Upper lobe of left lung (tissue), 6 donors: ENCODE data around the gene PSMB5. TPM values are rescaled to one million over a fixed set of nuclear protein-coding genes. Genes with fewer than 3 reads are reported as not detected.

ENCODE experiments used
- ATAC-seq, 2 donors: fragments of 200-7000 bp; cut with Tn5 transposase; one replicate each; pipeline ENCODE4 v1.9.1; 2022; ENCODE audit warnings: mild to moderate bottlenecking in 2 of 2, moderate library complexity in 2 of 2; ENCODE audit not compliant: low FRiP score in 2 of 2
- DNase-seq, 2 donors: peaks; one replicate each; pipeline ENCODE4 v3.0.0-alpha.2; 2019 to 2020
- H3K27ac ChIP-seq, 4 donors: fragments of 200-600 bp; sonication (generic); one replicate each; pipeline ENCODE4 v1.5.1; 2016 to 2019
- H3K27me3 ChIP-seq, 4 donors: fragments of 200-600 bp; sonication (generic); one replicate each; pipeline ENCODE4 v1.5.1; 2017 to 2019
- H3K36me3 ChIP-seq, 4 donors: fragments of 200-600 bp; sonication (generic); one replicate each; pipeline ENCODE4 v1.5.1; 2016 to 2019
- H3K4me1 ChIP-seq, 4 donors: fragments of 200-600 bp; sonication (generic); one replicate each; pipeline ENCODE4 v1.5.1; 2018 to 2019
- H3K4me3 ChIP-seq, 4 donors: fragments of 200-600 bp; sonication (generic); one replicate each; pipeline ENCODE4 v1.5.1; 2017 to 2019; ENCODE audit warnings: mild to moderate bottlenecking in 2 of 4, moderate library complexity in 1 of 4
- H3K9me3 ChIP-seq, 4 donors: fragments of 200-600 bp; sonication (generic); one replicate each; pipeline ENCODE4 v1.5.1; 2018 to 2019
- EP300 ChIP-seq, 4 donors: sonication (generic); formaldehyde crosslinking; IDR thresholded peaks; one replicate each; pipeline ENCODE4 v1.5.1; 2017; ENCODE audit warnings: antibody characterized with exemption in 4 of 4, control low read depth in 2 of 4
- POLR2A ChIP-seq, 4 donors: fragments of 450-650 bp; IDR thresholded peaks; one replicate each; pipeline ENCODE4 v1.5.1; 2016 to 2017; ENCODE audit warnings: antibody characterized with exemption in 4 of 4, mild to moderate bottlenecking in 2 of 4
- POLR2AphosphoS5 ChIP-seq, 2 donors: sonication (generic); formaldehyde crosslinking; IDR thresholded peaks; one replicate each; pipeline ENCODE4 v1.5.1; 2017; ENCODE audit warnings: antibody characterized with exemption in 2 of 2
- WGBS, 2 donors: methylation state at CpG; one replicate each; pipeline ENCODE4 v1.1.5; 2017 to 2018; 5-methylcytosine and 5-hydroxymethylcytosine counted together
- total RNA-seq, 6 donors: library from RNA; depleted of rRNA in 4 of 6; stranded (reverse); fragments of >200 nt in 4 of 6; gene quantifications; one replicate each; pipeline versions ENCODE4 v1.1.0 to v1.2.1, GENCODE V29; 2016 to 2021
- TF ChIP-seq, protein P1 (sequence below), 6 experiments: fragments of 450-650 bp in 4 of 6; fragments of 200-600 bp in 2 of 6; sonication (generic) in 2 of 6; IDR thresholded peaks; one replicate each; pipeline ENCODE4 v1.5.1; 2016 to 2019; ENCODE audit warnings: antibody characterized with exemption in 6 of 6
- donor health status: DM: no; HTN: no; CAD: no; lungs with moderate emphysema.
- donor health status: DM: no; HTN: yes; CAD: no; lungs with severe emphysema.

PSMB5 gene
- total RNA-seq, 6 donors from 2014 or later: 58.7 to 147 (median 86.1) TPM

DNA sequence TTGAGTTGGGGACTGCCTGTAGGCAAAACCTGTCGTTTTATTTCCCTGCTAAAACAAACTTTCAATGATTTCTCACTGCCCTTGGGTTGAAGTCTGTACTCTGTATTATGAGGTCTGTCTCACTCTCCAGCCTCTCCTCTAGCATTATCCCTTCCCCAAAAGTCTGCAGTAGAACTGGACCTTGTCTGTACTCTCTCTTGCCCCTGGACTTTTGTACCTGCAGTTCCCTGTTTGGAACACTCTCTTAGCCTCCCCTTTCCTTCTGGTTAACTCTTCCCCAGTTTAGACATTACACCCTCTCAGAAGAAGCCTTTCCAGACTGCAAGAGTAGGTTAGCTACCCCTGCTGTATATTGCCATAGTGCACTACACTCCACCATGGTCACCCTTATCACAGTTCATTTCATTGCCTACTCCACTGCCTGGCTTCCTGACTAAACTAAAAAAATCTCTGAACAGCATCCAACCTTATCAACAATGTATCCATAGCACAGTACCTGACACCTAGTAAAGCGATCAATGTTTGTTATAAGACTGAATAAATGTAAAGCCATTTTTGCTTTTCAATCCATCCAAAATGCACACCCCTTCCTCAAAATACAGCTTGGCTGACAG, 48.7 kb downstream of the PSMB5 start:
- TF ChIP-seq EP300 (IDR thresholded peaks at IDR 0.05): no peak
- no peak for TF ChIP-seq POLR2AphosphoS5 (IDR thresholded peaks at IDR 0.05)
- no peak for TF ChIP-seq POLR2A (IDR thresholded peaks at IDR 0.05)
- TF ChIP-seq, protein P1, sequence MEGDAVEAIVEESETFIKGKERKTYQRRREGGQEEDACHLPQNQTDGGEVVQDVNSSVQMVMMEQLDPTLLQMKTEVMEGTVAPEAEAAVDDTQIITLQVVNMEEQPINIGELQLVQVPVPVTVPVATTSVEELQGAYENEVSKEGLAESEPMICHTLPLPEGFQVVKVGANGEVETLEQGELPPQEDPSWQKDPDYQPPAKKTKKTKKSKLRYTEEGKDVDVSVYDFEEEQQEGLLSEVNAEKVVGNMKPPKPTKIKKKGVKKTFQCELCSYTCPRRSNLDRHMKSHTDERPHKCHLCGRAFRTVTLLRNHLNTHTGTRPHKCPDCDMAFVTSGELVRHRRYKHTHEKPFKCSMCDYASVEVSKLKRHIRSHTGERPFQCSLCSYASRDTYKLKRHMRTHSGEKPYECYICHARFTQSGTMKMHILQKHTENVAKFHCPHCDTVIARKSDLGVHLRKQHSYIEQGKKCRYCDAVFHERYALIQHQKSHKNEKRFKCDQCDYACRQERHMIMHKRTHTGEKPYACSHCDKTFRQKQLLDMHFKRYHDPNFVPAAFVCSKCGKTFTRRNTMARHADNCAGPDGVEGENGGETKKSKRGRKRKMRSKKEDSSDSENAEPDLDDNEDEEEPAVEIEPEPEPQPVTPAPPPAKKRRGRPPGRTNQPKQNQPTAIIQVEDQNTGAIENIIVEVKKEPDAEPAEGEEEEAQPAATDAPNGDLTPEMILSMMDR (IDR thresholded peaks at IDR 0.05): no peak
- H3K36me3 ChIP-seq: peaks cover 0 to 10% (median 0%) of the 10 kb centered on the region in 4 donors
- peaks cover 10 to 29% (median 19%) of the 10 kb centered on the region in 4 donors for H3K4me1 ChIP-seq
- ATAC-seq (no peak), DNase-seq (no peak)
- H3K4me3 ChIP-seq: no peak overlapping the region
- no peaks in the 10 kb centered on the region for H3K9me3 ChIP-seq
- WGBS, 2 donors: 70 to 72% methylated on average over 2 of the region's 2 CpGs
- peaks cover 0 to 8% (median 7%) of the 10 kb centered on the region in 4 donors for H3K27me3 ChIP-seq
- H3K27ac ChIP-seq: no peak overlapping the region

DNA sequence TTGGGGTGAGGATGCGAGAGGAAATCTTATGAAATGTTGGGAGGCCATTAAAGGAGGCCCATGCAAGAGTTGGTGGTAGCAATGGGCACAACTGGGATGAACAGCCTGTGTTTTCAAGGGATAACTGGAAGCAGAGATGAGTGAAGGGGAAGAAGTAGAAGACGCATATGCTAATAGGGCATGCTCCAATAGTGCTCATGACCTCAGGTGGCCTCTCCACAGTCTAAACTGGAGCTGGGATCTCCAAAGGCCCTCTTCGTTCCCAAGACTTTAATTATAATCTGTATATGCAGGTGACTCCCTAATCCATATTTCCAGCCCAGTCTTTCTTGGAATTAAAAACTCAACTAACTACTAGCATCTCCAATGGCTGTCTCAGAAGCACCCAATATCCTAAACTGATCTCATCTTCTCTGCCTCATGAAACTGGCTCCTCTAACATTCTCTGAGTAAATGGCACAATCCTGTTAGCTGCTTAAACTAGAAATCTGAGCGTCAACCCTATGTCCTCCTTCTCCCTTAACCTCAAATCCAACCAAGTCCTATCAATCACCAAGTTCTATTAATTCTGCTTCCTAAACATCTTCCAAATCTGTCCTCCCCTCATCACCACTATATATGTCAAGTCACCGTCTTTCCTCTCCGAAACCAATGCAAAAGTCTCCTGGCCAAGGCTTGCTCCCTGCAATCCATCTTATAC, 49.6 kb downstream of the PSMB5 start:
- H3K27ac ChIP-seq: no peak overlapping the region
- 94 to 95% methylated on average over 6 of the region's 6 CpGs for WGBS, 2 donors
- TF ChIP-seq POLR2AphosphoS5 (IDR thresholded peaks at IDR 0.05) (no peak), POLR2A (IDR thresholded peaks at IDR 0.05) (no peak), EP300 (IDR thresholded peaks at IDR 0.05) (no peak)
- TF ChIP-seq, protein P1 (IDR thresholded peaks at IDR 0.05): no peak
- H3K27me3 ChIP-seq: peaks cover 0 to 13% (median 7%) of the 10 kb centered on the region in 4 donors
- no peaks in the 10 kb centered on the region for H3K9me3 ChIP-seq
- DNase-seq (no peak), ATAC-seq (no peak)
- H3K4me1 ChIP-seq: peaks cover 16 to 38% (median 24%) of the 10 kb centered on the region in 4 donors
- H3K36me3 ChIP-seq: peaks cover 0 to 10% (median 0%) of the 10 kb centered on the region in 4 donors
- H3K4me3 ChIP-seq: no peak overlapping the region

DNA sequence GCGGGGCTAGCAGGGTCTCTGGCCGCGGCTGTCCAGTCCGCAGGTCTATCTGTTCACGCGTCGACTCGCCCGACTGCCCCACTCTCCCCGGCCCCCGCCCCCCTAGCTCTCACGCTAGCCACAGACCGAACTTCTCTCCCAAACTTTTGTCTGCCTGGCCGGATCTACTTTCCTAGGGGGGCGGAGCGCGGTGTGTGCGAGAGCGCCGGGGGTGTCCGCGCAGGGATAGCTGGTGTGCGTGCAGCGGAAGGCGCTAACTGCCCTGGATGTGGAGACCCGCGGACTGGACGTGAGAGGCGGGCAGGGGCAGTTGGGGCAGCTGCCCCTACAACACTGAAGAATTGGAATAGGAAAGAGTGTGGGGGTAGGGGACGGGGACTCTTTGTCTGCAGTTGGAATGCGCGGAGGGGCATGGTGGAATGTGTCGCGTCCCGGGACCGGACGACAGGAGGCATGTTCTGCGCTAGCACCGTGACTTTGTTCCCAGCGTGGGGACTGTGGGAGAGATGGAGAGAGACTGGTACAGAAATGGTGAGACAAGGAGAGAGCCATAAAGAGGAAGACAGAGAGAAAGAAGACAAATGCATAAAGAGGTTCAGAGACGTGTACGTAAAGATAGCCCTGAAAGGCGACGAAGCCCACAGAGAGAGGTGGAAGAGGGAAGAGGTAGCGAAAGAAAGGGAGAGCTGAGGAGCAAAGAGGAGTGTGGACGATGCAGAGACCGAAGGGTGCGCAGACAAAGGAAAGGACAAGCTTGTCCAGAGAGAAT, 52.0 kb downstream of the PSMB5 start, which contains the start of gene AJUBA:
TSS of gene AJUBA (minus strand) at position 75 of the 769 bp plus-strand sequence. CDS start 285 bp downstream, outside the sequence.
- Histone ChIP-seq H3K9me3 (no peaks in the 10 kb centered on the region), H3K36me3 (peaks cover 0 to 4% (median 0%) of the 10 kb centered on the region in 4 donors), H3K27ac (peak within 1 kb of the TSS; percentile 82 to 89 (median 86)), H3K4me1 (peaks cover 39 to 62% (median 47%) of the 10 kb centered on the region in 4 donors), H3K4me3 (peak within 1 kb of the TSS; percentile 64 to 87 (median 68)), H3K27me3 (peaks cover 0 to 13% (median 7%) of the 10 kb centered on the region in 4 donors)
- WGBS, 2 donors: 1 to 2% methylated on average over 32 to 48 of the region's 48 CpGs
- ATAC-seq: peak; percentile 83 to 92
- TF ChIP-seq, protein P1 (IDR thresholded peaks at IDR 0.05): peak in 3 of 6 experiments; percentile 17 to 27 (median 27)
- TF ChIP-seq EP300 (IDR thresholded peaks at IDR 0.05) (no peak), POLR2AphosphoS5 (IDR thresholded peaks at IDR 0.05) (peak; percentile 48 to 57), POLR2A (IDR thresholded peaks at IDR 0.05) (peak in 1 of 4 donors; percentile 53)
- peak; percentile 88 to 92 for DNase-seq

DNA sequence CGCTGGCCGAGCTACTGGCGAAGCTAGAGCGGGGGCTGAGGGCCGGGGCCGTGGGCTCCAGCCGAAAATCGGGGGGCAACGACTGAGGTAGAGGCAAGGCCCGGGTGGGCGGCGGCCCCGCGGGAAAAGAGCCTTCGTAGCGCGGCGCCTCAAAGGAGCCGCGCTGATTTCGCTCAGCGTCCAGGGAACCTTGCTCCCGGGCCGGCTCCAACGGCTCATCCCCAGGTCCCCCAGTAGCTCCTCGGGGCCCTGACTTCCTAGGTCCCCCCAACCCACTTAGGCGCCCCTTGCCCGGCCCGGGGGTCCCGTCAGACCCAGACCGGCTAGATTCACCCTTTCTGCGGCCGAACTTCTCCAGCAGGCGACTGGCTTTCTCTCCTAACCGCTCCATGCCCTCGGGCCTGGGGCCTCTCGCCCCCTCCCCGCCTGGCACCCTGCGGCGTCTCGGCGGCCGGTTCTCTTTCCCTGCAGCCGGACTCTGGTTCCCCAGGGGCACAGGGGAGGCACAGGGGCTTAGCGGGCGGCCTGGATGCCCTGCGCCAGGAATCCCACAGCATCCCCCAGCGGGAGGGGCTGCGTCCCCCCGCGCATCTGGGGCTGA, 52.7 kb downstream of the PSMB5 start:
- no peaks in the 10 kb centered on the region for H3K36me3 ChIP-seq
- TF ChIP-seq, protein P1 (IDR thresholded peaks at IDR 0.05): no peak
- peak in 1 of 4 donors; percentile 33 for TF ChIP-seq POLR2A (IDR thresholded peaks at IDR 0.05)
- DNase-seq: peak in 1 of 2 donors; percentile 87
- peak overlapping the region; percentile 64 to 87 (median 68) for H3K4me3 ChIP-seq
- WGBS, 2 donors: 0 to 2% methylated on average over 3 to 33 of the region's 51 CpGs
- peaks cover 42 to 69% (median 54%) of the 10 kb centered on the region in 4 donors for H3K4me1 ChIP-seq
- H3K27ac ChIP-seq: peak overlapping the region; percentile 82 to 89 (median 86)
- no peaks in the 10 kb centered on the region for H3K9me3 ChIP-seq
- peaks cover 0 to 13% (median 7%) of the 10 kb centered on the region in 4 donors for H3K27me3 ChIP-seq
- peak in 1 of 2 donors; percentile 2 for ATAC-seq
